ENCODE results near the gene PSD. TPM values are rescaled to one million over a fixed set of nuclear protein-coding genes. Genes with fewer than 3 reads are reported as not detected.
A peak's percentile ranks its signal among the peaks of the same experiment; 100 is the strongest.

PSD gene
- total and polyA plus RNA-seq, 9 of the 15 experiments (the other 6 are each of a cell fraction or from before 2014, with no cell fraction given) = 0.11 to 1.7 (median 0.54) TPM; not detected in 2

- no peak for TF ChIP-seq MCM3 (IDR thresholded peaks at IDR 0.05)
- no peak for TF ChIP-seq MEF2A (IDR thresholded peaks at IDR 0.05; ENCODE audit: control insufficient read depth, low read depth, low read length)
- no peak for TF ChIP-seq ZNF274 (IDR thresholded peaks at IDR 0.05; ENCODE audit: borderline replicate concordance, low read depth, low read length)
- TF ChIP-seq KDM2B (CRISPR knock-in tag; IDR thresholded peaks at IDR 0.05) = no peak
- TF ChIP-seq NCOA2 (IDR thresholded peaks at IDR 0.05; ENCODE audit: partially characterized antibody in 2 of 2) = no peak
- TF ChIP-seq DACH1 (IDR thresholded peaks at IDR 0.05; ENCODE audit: partially characterized antibody) = peak; percentile 45
- TF ChIP-seq ZNF511 (CRISPR knock-in tag; IDR thresholded peaks at IDR 0.05) = no peak
- peak; percentile 37; the same call in 1 of the 2 replicates for TF ChIP-seq CBFA2T2 (conservative IDR thresholded peaks at IDR 0.05)
- no peak for TF ChIP-seq ZNF384 (IDR thresholded peaks at IDR 0.05; ENCODE audit: low read depth, low read length)
- no peak for TF ChIP-seq TEAD4 (IDR thresholded peaks at IDR 0.05; ENCODE audit: low read length)
- no peak for TF ChIP-seq TEAD4 (CRISPR knock-in tag; IDR thresholded peaks at IDR 0.05; ENCODE audit: borderline replicate concordance)
- TF ChIP-seq SNIP1 (IDR thresholded peaks at IDR 0.05; ENCODE audit: low read depth) = no peak
- TF ChIP-seq MXD1 (CRISPR knock-in tag; IDR thresholded peaks at IDR 0.05; ENCODE audit: borderline replicate concordance, poor library complexity, severe bottlenecking) = no peak
- TF ChIP-seq TARDBP (IDR thresholded peaks at IDR 0.05) = no peak
- no peak for TF ChIP-seq CEBPG (CRISPR knock-in tag; IDR thresholded peaks at IDR 0.05)
- TF ChIP-seq CEBPG (tag; conservative IDR thresholded peaks at IDR 0.05 in 1 of 2, IDR thresholded peaks at IDR 0.05 in 1 of 2) = no peak
- no peak for TF ChIP-seq MIER1 (IDR thresholded peaks at IDR 0.05; ENCODE audit: low read depth)
- no peak for TF ChIP-seq ZNF239 (CRISPR knock-in tag; IDR thresholded peaks at IDR 0.05)
- TF ChIP-seq HSF4 (CRISPR knock-in tag; IDR thresholded peaks at IDR 0.05; ENCODE audit: borderline replicate concordance) = no peak
- no peak for TF ChIP-seq ZBTB33 (CRISPR knock-in tag; IDR thresholded peaks at IDR 0.05)
- TF ChIP-seq KDM1A (IDR thresholded peaks at IDR 0.05) = peak; percentile 55 to 63
- TF ChIP-seq EHMT2 (IDR thresholded peaks at IDR 0.05) = no peak
- TF ChIP-seq SOX6 (IDR thresholded peaks at IDR 0.05) = 0 out of 2 replicates have a peak, but pooled peaks have one; percentile 27
- TF ChIP-seq TOE1 (IDR thresholded peaks at IDR 0.05; ENCODE audit: borderline replicate concordance) = no peak
- no peak for TF ChIP-seq TOE1 (CRISPR knock-in tag; IDR thresholded peaks at IDR 0.05; ENCODE audit: borderline replicate concordance, low read depth)
These were observed 28.7 kb downstream of the PSD start (continued) for GRCh38 chr10:102389894-102390293.
